G401 (cell line): ENCODE data around the gene RFPL4A. TPM values are rescaled to one million over a fixed set of nuclear protein-coding genes. Genes with fewer than 3 reads are reported as not detected.
"Not testable (repeated sequence)": the region's sequence is repeated elsewhere in the genome, so short reads cannot be mapped to it uniquely, and the experiment has no call there.

Experiments used
- DNase-seq: peaks from one replicate; pipeline ENCODE4 v3.0.0-alpha.2; 2015; ENCODE audit warnings: low spot score
- in situ Hi-C: cut with HindIII; loops from 2 replicates; pipeline ENCODE4 v1.10.0; 2016; ENCODE audit warnings: low sequenced_read_pairs, mixed read lengths
- total RNA-seq: library from RNA; depleted of rRNA; stranded (reverse); fragments of >200 nt; shearing (Covaris generic); gene quantifications from 2 replicates; pipeline ENCODE4 v1.2.3, GENCODE V29; 2014; rRNA removed

RFPL4A gene
- total RNA-seq, result 0.49 and 3.1 TPM in 2 replicates

DNA sequence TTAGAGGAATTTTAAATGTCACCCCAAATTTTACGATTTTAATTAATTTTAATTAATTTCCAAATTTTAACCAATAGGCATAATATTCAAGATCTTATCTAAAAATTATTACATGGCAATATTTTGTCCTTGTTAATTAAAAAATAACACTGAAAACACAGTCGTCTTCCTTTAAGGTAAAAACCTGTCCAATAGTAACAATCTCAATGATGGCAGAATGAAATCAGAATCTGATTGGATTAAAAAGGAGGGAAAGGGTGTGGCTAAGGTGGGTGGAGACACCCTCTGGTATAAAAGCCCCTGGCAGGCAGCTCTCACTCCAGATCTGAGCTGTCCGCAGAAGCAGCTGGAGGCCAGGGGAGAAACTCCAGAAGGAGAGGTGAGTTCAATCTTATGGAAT lies at the start of gene RFPL4A:
TSS of gene RFPL4A (plus strand) at position 301 of the 400 bp plus-strand sequence. CDS start 2,704 bp downstream, outside the sequence.
- DNase-seq, in situ Hi-C loops: not testable (repeated sequence)

GRCh38 chr19:55711719-55712118 lies 47.2 kb upstream of the RFPL4A start:
- no peak for DNase-seq
- in situ Hi-C loops, result no loop called here

GRCh38 chr19:55712804-55713631 lies 45.9 kb upstream of the RFPL4A start:
- no peak for DNase-seq
- in situ Hi-C loops, result no loop called here

GRCh38 chr19:55716531-55716930 lies 42.4 kb upstream of the RFPL4A start:
- DNase-seq, result no peak
- in situ Hi-C loops, result no loop called here

GRCh38 chr19:55717251-55717650 lies 41.6 kb upstream of the RFPL4A start:
- no peak for DNase-seq
- in situ Hi-C loops, result no loop called here

DNA sequence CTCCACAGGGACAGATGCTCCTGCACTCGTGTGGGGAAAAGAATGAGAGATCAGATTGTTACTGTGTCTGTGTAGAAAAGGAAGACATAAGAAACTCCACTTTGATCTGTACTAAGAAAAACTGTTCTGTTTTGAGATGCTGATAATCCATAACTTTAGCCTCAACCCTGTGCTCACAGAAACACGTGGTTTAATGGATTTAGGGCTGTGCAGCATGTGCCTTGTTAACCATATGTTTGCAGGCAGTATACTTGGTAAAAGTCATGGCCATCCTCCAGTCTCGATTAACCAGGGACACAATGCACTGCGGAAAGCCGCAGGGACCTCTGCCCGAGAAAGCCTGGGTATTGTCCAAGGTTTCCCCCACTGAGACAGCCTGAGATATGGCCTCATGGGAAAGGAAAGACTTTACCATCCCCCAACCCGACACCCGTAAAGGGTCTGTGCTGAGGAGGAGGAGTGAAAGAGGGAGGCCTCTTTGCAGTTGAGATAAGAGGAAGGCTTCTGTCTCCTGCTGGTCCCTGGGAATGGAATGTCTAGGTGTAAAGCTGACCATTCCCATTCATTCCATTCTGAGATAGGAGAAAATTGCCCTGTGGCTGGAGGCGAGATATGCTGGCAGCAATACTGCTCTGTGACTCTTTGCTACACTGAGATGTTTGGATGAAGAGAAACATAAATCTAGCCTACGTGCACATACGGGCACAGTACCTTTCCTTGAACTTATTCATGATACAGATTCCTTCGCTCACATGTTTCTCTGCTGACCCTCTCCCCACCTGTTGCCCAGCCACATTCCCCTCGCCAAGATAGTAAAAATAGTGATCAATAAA lies 40.8 kb upstream of the RFPL4A start:
- in situ Hi-C loops, DNase-seq: not testable (repeated sequence)

- in situ Hi-C loops, result no loop called here
- DNase-seq, result no peak
These were observed 38.6 kb upstream of the RFPL4A start for GRCh38 chr19:55720214-55720746.

DNA sequence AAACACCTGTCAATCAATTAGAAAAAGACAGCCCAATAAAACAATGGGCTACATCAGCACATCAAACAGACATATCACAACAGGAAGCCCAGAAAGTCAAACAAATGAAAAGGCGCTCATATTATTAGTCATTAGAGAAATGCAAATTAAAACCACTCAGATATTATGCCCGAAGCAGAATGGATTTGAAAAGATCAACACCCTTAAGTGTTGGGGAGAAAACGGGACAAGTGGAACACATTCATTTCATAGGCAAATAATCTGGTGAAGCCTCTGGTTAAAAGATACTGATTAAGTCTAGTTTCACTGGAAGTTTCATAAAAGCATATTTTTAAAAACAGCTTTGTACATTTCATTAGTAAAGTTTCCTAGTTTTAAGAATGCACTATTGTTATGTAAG lies 38.1 kb upstream of the RFPL4A start:
- in situ Hi-C loops, result no loop called here
- DNase-seq, result no peak

DNA sequence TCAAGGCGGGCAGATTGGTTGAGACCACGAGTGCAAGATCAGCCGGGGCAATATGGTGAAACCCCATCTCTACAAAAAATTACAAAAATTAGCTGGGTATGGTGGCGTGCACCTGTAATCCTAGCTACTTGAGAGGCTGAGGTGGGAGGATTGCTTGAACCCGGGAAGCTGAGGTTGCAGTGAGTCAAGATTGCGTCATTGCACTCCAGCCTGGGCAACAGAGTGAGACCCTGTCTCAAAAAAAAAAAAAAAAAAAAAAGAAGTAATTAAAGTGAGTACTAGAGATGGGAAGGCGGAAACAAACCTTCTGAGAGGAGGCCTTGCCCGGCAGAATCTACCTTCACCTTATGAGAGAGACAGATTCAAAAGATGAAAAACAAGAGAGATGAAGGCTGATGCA lies 35.4 kb upstream of the RFPL4A start:
- no peak for DNase-seq
- in situ Hi-C loops, result no loop called here

DNA sequence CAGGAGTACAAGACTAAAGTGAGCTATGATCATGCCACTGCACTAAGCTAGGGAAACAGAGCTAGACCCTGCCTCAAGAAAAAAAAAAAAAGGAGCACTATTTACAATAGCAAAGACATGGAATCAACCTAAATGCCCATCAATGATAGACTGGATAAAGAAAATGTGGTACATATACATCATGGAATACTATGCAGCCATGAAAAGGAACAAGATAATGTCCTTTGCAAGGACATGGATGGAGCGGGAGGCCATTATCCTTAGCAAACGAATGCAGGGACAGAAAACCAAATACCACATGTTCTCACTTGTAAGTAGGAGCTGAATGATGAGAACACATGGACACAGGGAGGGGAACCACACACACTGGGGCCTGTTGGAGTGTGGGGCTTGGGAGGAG lies 28.5 kb upstream of the RFPL4A start:
- in situ Hi-C loops, DNase-seq: not testable (repeated sequence)

GRCh38 chr19:55738302-55738701 lies 20.6 kb upstream of the RFPL4A start, which contains the start of gene NLRP9:
TSS of gene NLRP9 (minus strand) at chr19:55738402. CDS start at chr19:55738374, 28 bp downstream.
- DNase-seq, result no peak
- in situ Hi-C loops, result no loop called here

DNA sequence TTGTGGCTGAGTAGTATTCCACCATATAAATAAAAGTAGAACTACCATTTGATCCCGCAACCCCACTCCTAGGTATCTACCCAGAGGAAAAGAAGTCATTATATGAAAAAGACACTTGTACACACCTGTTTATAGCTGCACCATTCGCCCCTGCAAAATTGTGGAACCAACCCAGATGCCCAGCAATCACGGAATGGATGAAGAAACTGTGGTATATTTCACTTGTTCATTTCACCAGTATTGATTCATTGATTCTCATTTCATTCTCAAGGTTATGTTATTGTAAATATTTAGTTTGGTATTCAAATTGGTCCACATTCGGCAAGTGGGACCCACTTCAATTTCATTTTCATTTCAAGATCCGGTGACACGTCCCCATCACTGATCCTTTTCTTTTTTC lies 8.2 kb upstream of the RFPL4A start:
- in situ Hi-C loops, result no loop called here
- DNase-seq, result no peak

- in situ Hi-C loops, result no loop called here
- DNase-seq, result no peak
These were observed 5.5 kb upstream of the RFPL4A start for GRCh38 chr19:55753401-55753800.

- in situ Hi-C loops, DNase-seq: not testable (repeated sequence)
These were observed 2.1 kb upstream of the RFPL4A start for GRCh38 chr19:55756808-55757207.

- DNase-seq, result no peak
- in situ Hi-C loops, result no loop called here
These were observed 7.6 kb downstream of the RFPL4A start for GRCh38 chr19:55766466-55766865.

- DNase-seq, in situ Hi-C loops: not testable (repeated sequence)
These were observed 9.9 kb downstream of the RFPL4A start, which contains the start of gene RFPL4AL1 for GRCh38 chr19:55768818-55769217. TSS of gene RFPL4AL1 (plus strand) at chr19:55769118. CDS start at chr19:55771805, 2,687 bp downstream.

- DNase-seq, in situ Hi-C loops: not testable (repeated sequence)
These were observed 10.7 kb downstream of the RFPL4A start for GRCh38 chr19:55769632-55770031.

DNA sequence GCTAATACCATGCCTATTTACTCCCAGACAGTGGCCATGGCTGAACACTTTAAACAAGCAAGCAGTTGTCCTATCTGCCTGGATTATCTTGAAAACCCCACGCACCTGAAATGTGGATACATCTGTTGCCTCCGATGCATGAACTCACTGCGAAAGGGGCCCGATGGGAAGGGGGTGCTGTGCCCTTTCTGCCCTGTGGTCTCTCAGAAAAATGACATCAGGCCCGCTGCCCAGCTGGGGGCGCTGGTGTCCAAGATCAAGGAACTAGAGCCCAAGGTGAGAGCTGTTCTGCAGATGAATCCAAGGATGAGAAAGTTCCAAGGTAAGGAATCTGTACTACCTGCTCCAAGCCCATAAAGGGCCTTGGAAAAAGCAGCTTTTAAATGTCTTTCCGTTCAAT lies 18.6 kb downstream of the RFPL4A start:
- in situ Hi-C loops, result no loop called here
- no peak for DNase-seq

- in situ Hi-C loops, result no loop called here
- DNase-seq, result no peak
These were observed 19.4 kb downstream of the RFPL4A start for GRCh38 chr19:55778331-55778730.

GRCh38 chr19:55781112-55781511 lies 22.2 kb downstream of the RFPL4A start:
- in situ Hi-C loops, result no loop called here
- no peak for DNase-seq
